Measurements from ENCODE around the gene JAM3.

JAM3 gene

DNA sequence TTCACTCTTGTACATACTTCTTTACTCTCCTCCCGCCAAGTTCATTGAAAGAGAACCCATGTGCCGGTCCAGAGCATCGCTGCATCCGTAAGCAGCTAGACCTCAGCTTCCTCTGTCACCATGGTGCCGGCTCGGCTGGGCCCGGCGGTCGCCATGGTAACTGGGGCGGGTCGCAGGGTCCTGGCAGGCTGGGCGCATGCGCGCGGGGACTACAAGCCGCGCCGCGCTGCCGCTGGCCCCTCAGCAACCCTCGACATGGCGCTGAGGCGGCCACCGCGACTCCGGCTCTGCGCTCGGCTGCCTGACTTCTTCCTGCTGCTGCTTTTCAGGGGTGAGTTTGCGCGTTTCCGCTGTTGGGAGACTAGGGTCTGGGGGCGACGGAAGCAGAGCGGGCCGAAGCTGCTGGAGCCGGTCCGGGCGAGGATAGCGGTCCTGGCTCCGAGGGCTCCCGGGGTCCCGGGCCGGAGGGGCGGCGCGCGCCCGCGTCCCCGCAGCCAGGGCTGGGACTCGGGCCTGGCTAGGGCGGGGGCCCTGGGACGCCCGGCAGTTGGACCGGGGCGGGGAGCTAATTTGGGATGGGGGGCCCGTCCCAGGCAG is at the start of gene JAM3:
Gene JAM3, plus strand, starts transcription at position 244 of the 597 bp plus-strand sequence. Its CDS starts 12 bp downstream, at position 256.
- peak; percentile 96 for DNase-seq (ENCODE audit: low read depth)

DNA sequence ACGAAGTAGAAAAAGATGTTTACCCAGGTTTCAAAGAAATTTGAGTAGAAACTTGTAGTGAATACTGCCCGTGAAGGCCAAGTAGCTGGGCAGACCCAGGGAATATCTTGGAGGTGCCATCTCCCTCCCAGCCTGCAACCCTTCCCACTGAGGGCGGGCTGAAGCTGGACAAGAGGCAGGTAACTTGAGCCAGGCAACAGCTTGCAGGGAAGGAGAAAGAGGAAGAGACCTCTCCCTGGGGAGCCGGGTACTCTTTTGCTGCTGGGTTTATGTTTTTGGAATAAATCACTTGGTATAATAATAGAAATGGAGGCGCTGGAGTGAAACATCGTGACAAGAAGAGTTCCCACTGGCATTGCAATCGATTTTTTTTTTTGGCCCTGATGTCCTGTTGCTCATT is 49.4 kb upstream of the JAM3 start:
- DNase-seq (ENCODE audit: low read depth), result no peak

DNA sequence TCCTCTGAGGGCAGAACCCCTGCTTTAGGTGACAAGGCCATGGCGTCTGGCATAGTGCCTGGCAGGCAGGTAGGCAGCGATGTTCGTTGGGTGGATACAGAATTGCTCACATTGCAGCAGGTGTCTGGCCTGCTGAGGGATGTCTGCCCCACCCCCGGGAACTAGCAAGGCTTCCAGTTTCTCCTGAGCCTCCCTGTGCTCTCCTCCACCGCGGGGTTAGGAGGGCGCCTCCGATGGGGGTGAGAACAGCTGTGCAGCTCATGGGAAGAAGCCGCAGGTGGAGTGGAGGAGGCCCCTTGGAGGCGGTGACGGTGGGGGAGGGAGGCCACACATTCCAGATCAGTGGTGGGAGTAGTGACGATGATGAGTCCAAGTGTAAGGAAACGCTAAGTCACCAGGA is 48.3 kb upstream of the JAM3 start:
- DNase-seq (ENCODE audit: low read depth), result no peak

DNA sequence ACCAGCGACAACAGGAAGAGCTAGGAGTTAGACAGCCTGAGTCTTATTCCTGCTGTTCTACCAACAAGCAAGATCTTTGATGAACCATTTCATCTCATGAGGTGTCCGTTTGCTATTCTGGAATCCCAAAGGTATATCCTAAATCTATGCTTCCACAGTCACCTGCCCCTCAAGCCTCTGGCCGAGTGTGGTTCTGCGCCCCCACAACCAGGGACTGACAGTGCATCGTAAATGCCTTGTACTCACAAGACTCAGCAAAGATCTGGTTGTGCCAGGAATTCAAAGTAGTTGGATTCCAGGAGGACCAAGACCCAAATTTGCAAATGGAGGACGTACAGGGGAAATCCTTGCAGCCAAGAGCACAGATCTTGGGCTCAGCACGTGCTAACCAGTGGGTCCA is 47.5 kb upstream of the JAM3 start:
- no peak for DNase-seq (ENCODE audit: low read depth)

DNA sequence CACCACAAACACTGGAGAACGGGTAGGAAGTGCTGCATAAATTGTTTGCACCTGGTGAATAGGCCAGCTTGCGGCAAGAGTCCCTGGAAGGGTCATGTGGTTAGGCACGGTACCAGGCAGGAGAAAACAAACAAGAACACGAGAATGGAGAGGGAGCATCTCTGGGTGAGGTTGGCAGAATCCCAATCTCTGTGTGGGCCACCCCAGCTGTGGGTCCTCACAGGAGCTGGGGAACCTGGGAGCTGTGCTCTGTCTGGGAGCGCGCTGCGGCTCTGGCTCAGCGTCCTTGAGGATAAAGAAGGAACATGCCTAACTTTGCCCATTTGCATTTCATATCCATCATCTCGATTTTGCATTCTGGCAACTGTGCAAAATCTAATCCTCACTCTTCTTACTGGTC is 46.1 kb upstream of the JAM3 start:
- no peak for DNase-seq (ENCODE audit: low read depth)

DNA sequence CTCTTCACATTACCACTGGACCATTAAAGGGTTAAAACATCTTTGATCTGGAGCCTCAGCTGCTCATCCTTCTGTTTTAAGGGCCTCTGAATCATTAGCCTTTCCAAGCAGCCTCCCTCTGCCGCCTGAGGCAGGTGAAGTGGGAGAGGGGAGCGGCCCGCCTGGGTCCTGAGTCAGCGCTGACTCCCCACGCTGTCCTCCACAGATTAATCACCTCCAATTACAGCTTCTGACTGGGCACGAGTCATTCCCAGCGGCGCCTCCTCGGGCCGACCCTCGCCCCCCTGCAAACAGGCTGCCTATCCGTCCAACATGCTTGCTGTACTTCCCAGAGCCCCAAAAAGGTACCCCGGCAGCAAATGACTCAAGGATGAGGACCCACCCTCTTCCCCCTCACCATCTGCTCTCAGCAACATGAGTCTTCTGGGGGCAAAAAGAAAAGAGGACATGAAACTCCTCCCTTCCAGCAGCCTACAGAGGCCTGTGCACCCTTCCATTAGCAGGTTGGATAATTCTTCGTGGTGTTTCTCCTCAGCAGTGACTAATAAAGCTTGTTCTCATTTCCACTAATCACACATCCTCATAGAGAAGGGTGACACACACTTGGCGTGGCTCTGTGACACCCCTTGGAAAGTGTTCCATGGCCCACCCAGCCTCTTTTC is 44.3 kb upstream of the JAM3 start:
- DNase-seq (ENCODE audit: low read depth), result no peak

DNA sequence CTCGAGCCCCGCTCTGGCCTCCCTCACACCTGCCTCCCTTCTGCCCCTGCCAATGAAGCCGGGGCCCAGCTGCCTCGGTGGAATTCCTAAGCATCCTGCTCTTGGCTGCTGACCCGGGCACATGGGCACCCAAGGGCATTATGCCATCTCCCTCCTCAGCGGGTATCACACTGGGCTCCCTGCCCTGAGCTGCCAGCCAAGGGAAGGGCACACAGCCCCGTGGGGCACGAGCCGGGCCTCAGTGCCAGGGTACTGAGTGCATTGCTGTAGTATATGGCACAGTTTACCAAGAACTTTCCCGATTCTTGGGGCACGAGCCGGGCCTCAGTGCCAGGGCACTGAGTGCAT is 43.8 kb upstream of the JAM3 start:
- no peak for DNase-seq (ENCODE audit: low read depth)

DNA sequence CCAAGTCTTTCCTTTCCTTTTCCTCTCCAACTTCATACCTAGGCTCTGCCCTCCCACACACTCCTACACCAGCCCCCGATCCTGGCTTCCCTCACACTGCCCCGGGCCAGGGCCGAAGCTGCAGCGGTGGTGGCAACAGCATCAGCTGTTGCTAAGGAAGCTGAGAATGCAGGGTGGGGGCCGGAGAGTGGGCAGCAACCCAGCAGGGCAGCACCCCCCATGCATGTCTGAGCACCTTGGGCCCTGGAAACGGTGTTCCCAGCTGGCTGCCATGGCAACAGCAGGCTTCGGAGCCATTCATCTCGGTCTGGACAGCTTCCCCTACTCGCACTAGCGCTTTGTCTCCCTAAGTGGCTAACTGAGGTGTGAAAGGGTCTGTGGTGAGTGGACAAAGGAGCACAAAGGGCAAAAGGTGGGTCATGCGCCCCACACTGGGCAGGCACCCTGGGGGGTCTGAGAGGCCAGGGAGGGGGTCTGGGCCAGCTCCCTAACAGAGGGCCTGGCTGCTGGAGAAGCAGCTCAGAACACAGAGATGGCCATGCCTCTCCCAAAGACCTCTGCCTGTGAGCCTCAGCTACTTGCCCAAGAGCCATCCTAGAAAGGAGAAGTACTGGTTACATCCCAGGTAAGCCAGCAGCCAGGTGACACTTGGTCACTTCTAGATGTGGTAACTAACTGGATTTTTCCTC is 42.1 kb upstream of the JAM3 start:
- no peak for DNase-seq (ENCODE audit: low read depth)

DNA sequence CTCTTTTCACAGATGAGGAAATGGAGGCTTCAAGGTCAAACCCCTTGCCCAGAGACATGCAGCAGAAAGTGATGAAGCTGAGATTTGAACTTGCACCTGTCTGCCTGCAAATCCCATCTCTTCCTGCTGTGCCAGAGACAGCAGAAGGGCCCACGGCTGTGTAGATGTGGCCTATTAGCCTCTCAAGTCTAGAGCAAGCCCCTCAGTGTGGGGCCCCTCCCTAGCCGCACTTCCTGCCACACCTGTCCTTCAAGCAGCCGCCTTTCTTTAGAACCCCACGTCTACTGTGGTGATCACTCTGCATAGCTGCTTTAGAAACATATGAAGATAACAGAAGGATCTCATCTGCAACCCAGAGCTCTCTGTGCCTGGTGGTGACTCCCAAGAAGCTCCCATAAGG is 41.2 kb upstream of the JAM3 start:
- no peak for DNase-seq (ENCODE audit: low read depth)

DNA sequence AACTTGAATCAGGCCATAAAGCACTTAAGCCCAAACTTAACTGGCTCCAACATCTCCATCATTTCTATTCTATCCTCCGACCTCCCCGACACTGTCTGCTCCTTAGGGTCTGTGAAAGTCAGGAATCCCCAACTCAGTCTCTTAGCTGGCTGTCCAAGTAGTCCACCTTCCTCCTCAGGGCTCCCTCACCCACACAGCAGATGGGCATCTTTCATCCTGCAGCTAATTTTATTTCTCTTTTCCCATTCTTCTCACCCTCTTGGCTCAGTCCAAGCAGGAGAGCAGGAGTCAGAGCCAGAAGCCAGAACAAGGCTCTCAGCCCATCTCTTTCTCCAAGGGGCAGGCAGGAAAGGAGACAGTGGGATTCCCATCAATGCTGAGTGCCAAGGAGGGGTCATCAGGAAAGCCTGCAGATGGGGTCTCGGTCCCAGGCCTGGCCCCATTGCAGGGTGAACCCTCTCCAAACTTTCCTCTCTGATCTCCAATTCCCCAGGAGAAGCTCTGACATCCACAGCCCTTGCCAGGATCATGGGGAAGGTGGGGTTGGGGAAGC is 40.4 kb upstream of the JAM3 start:
- DNase-seq (ENCODE audit: low read depth), result no peak

DNA sequence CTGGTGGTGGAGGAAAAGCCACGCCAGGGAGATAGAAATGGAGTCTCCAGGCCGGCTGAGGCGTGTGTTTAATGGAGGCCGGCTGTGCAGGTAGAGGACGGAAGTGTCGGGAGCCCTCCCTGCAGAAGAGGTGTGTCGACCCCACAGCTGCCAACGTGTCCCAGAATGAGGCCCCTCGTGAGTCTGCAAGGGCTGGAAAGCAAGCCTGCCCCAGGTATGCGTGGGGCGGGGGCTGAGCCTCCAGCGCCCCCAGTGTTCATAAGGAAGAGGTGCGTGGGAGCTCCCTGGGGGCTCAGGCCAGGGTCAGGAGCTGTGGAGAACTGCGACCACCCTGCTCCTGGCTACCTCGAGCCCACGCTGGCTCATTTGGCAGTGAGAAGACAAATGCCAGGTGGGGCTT is 38.0 kb upstream of the JAM3 start:
- no peak for DNase-seq (ENCODE audit: low read depth)

DNA sequence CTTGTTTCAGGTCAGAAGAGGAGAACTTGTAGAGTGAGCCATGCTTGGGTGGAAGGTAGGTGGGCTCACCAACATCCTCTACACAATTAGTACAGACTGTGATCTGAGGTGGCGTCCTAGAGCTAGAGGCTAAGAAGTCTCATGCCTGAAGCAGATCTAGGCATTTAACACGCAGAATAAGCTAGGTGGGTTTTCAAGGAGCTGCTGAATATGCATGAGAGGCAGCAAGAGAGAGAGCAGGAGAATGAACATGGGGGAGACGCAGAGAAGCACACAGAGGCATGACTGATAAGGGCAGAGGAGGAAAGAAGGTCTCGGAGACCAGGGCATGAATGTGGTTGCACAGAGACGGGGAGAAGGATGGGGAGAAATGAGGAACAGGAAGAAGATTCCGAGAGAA is 36.8 kb upstream of the JAM3 start:
- no peak for DNase-seq (ENCODE audit: low read depth)

DNA sequence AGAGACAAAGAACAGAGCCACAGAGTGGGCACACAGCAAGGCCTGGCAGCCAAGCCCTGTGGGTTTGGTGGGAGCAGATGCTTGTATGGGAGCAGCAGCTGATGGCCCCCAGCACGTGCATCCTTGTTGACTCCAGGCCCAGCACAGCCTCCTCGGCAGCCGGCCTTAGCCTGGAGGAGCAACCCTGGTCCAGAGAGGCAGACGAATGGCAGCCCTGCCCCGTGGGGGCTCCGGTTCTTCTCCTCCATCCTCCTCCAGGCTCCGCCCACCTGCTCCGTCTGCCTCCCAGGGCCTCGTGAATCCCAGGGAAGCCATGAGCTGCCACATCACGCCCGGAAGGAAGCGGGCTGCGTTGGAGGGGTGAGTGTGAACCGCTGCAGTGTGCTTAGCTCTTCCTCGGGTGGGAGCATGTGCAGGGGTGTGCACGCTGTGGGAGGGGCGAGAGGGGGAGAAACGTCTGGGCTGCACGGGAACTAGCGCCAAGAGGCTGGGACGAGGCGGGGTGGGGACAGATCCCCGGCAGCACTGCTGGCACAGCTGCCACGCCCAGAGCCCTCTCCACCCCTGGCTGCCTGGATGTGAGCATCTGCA is 36.3 kb upstream of the JAM3 start:
- no peak for DNase-seq (ENCODE audit: low read depth)

DNA sequence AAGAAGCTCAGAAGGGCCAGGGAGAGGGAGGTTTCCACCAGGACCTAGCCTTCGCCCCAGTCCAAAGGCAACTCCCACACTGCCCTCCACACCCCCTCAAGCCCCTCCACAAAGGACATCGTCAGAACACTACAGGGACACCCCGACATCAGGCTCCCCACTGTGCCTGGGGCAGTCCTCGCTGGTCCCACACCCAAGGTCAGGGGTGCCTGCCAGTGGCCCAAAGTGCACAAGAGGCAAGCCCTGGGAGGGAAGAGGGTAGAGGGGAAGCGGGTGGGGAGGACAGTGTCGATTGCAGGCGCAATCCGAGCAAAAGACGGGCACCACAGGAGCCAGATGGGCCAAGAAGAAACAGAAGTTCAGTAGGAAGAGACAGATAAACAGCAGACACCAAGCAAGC is 35.6 kb upstream of the JAM3 start:
- no peak for DNase-seq (ENCODE audit: low read depth)

DNA sequence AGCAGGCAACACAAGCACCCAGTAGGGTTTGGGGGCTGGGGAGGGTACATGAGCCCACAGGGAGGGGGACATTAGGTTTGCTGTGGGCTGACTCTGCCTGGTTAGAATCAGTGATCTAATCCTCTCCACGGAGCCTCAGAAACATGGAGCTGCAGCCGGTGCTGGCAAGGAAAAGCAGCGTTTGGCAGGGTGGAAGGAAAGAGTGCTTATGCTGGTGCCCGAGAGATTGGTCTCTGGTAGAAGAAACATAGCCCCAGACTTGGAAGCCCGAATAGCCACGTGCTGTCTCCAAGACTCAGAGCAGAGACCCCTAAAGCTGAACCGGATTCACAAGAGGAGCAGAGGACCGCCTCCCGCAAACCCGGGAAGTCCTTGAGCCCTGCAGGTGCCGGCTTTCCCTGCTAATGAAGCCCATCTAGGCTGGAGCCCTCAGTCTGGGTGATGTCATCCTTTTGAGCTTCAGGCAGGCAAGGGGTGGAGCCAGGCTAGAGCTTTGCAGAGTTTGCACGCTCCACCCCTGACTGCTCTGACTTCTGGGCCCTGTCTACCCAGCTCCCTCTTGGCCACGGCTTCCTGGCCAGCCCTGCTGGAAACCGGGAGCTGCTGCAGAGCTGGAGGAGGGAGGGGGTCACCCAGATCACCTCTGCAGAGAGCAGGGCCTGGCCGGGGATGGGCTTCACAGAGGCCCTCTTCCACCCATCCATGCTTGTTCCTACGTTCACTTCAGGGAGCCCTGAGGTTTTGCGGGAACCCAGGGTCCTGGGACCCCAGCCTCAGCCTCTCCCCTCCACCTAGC is 35.0 kb upstream of the JAM3 start:
- DNase-seq (ENCODE audit: low read depth), result peak; percentile 34

DNA sequence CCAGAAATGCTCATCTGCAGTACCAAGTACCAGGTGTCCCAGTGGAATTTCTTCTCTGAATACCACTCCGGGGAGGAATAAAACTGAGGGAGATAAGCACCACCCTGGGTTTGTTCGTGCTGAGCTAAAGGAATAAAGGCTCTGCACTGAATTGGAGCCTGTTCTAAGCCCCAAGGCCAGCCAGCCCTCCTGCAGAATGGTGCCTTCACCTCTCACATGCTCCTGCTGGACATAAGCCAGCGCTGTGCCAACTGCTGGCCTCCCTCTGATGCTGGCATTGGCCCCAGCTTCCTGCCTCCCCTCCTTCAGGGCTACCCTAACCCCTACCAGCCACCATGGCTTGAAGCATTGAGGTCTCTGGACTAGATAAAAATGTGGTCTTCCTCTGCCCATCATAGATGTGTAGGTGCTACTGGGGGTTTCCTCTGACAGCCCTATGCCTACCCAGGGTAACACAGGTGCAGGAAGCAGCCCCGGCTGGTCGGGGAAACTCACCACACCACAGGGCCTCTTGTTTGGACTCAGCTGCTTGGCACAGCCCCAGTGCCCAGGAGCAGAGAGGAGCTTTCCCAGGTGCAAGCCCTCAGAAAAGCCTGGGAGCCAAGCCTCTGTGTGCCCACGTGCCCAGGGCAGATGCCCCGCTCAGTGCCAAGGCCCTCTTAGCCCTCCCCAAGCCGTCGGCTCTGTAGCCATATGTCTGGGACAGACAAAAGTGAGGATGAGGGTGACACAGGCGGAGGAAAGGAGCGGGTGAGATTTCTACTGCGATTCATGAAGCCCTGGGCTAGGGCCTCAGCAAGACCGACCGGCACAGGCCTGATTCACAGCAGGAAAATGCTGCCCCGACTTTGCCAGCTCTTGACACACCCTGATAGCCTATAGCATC is 34.1 kb upstream of the JAM3 start:
- no peak for DNase-seq (ENCODE audit: low read depth)

DNA sequence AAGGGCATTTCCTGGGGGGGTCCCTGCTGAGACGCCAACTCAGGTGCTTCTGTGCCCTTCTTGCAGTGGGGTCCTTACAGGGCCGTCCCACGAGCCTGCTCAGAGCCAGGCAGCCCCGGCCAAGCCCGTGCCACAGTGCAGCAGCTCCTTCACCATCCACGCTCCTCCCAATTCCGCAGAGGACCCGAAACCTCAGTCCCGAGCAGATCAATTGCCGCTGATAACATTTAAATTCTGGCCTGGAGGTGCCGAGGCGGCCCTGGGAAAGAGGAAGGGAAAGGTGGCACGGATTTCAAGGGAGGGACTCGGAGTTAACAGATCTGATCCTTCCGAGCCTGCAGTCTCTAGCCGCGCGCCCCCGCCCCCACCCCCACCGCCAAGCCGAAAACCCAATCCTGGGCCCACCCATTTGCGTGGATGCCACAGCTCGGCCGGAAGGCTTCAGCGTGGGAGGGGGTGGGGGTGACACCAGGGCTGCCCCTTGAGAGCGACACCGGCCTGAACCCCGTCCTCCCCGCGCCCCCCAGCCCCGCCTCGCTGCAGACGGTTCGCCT is 32.3 kb upstream of the JAM3 start:
- DNase-seq (ENCODE audit: low read depth), result no peak

DNA sequence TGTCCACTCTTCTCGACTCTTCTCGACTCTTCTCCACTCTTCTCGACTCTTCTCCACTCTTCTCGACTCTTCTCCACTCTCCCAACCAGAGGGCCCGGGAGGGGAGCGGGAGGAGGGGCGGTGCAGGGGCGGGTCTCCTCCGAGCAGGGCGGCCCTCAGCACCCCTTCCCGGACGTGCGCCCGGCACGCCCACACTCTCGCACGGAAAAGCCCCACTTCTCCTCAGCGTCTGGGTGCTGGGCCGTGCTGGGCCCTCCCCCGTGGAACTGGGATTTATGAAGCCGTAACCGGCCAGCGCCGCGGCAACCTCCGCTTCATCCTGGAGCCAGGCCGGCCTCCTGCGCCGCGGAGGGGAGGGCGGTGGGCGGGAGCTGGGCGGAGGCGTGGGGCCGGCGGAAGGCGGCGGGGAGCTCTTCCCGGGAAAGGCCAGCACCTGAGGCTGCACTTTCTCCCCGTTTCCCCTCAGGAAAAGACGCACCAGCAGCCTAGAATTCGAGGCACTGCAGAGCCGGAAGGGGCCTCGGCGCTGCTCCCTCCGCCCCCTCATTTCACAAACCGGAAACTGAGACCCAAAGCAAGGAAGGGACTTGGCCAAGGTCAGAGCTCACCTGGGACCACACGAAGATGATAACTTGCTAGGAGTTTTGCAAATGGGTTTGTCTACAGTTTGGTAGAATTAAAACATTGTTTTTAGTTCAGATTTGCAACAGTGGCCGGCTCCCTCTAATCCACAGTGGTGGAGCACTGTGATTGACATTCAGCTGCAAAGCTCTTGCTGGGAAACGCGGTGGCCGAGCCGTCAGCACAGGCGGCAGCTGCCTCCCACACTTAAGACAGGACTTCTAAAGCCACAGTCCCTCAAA is 31.6 kb upstream of the JAM3 start:
- peak; percentile 47 for DNase-seq (ENCODE audit: low read depth)

DNA sequence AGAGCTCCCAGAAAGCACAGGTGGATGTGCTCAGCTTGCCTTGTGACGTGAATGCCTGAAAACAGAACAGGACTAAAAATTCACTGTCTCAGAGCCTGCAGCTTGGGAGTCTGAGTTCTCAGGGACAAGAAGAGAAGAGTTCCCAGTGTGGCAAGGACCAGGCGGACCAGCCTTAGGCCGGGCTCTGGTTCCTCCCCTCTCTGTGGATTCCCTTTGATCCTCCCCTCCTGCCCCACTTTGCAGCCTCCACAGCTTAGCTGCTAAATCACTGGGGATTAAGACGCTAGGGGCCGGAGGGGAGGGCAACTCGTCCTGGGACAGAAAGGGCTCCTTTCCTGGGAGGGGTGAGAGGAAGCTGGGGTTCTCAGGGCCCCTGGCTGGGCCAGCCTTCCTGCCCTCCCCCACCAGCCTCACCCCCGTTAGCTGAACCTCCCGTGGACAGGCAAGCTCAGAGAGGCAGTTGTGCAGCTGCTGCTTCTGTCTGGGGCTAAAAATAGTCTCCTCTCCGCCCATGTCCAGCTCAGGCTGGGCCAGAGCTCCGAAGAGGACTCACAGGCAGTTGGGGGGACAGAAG is 29.9 kb upstream of the JAM3 start:
- no peak for DNase-seq (ENCODE audit: low read depth)
